SK-N-SH (cell line): ENCODE measurements around the gene STK38. TPM values are rescaled to one million over a fixed set of nuclear protein-coding genes. Genes with fewer than 3 reads are reported as not detected.

Source experiments
- CTCF ChIA-PET: fragments of 300-600, 350-600 bp; formaldehyde crosslinking; extraction: SDS; loops from one replicate; lab custom pipeline; 2021; lab: Yijun Ruan, JAX
- POLR2A ChIA-PET: fragments of 350-600 bp; sonication (Branson Sonifier 250); formaldehyde crosslinking; extraction: SDS; loops from one replicate; lab custom pipeline; 2020; ENCODE audit warnings: antibody characterized with exemption, inconsistent platforms; lab: Yijun Ruan, JAX
- DNase-seq: peaks from one replicate; pipeline ENCODE4 v3.0.0; 2012
- H2AFZ ChIP-seq: fragments of 200-600 bp; sonication (generic); 2 replicates; pipeline ENCODE4 v1.8.1; 2016; ENCODE audit warnings: antibody characterized with exemption, mild to moderate bottlenecking, low read depth
- H3F3A ChIP-seq: fragments of 200-600 bp; sonication (generic); replicated peaks from 2 replicates; pipeline ENCODE3; 2016; ENCODE audit warnings: antibody characterized with exemption, mild to moderate bottlenecking; ENCODE audit not compliant: insufficient read depth
- H3K27ac ChIP-seq, 2 experiments: fragments of 200-500 bp in 1 of 2; fragments of 200-600 bp in 1 of 2; sonication (Bioruptor generic) in 1 of 2; sonication (generic), shearing (Covaris generic) in 1 of 2; 2 replicates each; pipeline versions ENCODE4 v1.5.1 to v1.6.1; 2014 to 2016; ENCODE audit warnings: low read depth in 2 of 2, inconsistent platforms in 1 of 2, low read length in 1 of 2, mild to moderate bottlenecking in 1 of 2, mixed read lengths in 1 of 2
- H3K27me3 ChIP-seq: fragments of 200-600 bp; sonication (generic), shearing (Covaris generic); 2 replicates; pipeline ENCODE4 v1.6.1; 2016; ENCODE audit warnings: mixed run types; ENCODE audit not compliant: insufficient read depth
- H3K36me3 ChIP-seq, 2 experiments: fragments of 200-500 bp in 1 of 2; fragments of 200-600 bp in 1 of 2; sonication (Bioruptor generic) in 1 of 2; sonication (generic) in 1 of 2; replicated peaks in 1 of 2; 2 replicates each; pipeline versions ENCODE3 to v1.5.1; 2014 to 2016; ENCODE audit warnings: low read length in 1 of 2, mild to moderate bottlenecking in 1 of 2; ENCODE audit not compliant: insufficient read depth in 2 of 2, control insufficient read depth in 1 of 2
- H3K4me1 ChIP-seq, 2 experiments: fragments of 200-500 bp in 1 of 2; fragments of 200-600 bp in 1 of 2; sonication (Bioruptor generic) in 1 of 2; sonication (generic), shearing (Covaris generic) in 1 of 2; 2 replicates each; pipeline versions ENCODE4 v1.5.1 to v1.6.1; 2014 to 2016; ENCODE audit warnings: low read depth in 1 of 2, low read length in 1 of 2, mixed run types in 1 of 2; ENCODE audit not compliant: insufficient read depth in 2 of 2, control insufficient read depth in 1 of 2
- H3K4me2 ChIP-seq: fragments of 200-600 bp; sonication (generic), shearing (Covaris generic); 2 replicates; pipeline ENCODE4 v1.6.1; 2017; ENCODE audit warnings: mixed run types
- H3K4me3 ChIP-seq, 2 experiments: fragments of 200-500 bp in 1 of 2; fragments of 200-600 bp in 1 of 2; sonication (Bioruptor generic) in 1 of 2; sonication (generic), shearing (Covaris generic) in 1 of 2; 2 replicates each; pipeline versions ENCODE4 v1.5.1 to v1.8.1; 2014 to 2016; ENCODE audit warnings: low read depth in 2 of 2, inconsistent platforms in 1 of 2, low read length in 1 of 2, mild to moderate bottlenecking in 1 of 2, mixed read lengths in 1 of 2, moderate library complexity in 1 of 2
- H3K79me2 ChIP-seq: fragments of 200-600 bp; sonication (generic); 2 replicates; pipeline ENCODE4 v1.8.1; 2017; ENCODE audit warnings: mild to moderate bottlenecking; ENCODE audit not compliant: insufficient read depth
- H3K9ac ChIP-seq: fragments of 200-600 bp; sonication (generic); 2 replicates; pipeline ENCODE4 v1.6.1; 2017; ENCODE audit warnings: mixed run types
- H3K9me2 ChIP-seq: fragments of 200-600 bp; sonication (generic); 2 replicates; pipeline ENCODE4 v1.6.1; 2017; ENCODE audit warnings: mixed run types
- H3K9me3 ChIP-seq: fragments of 200-600 bp; sonication (generic); 2 replicates; pipeline ENCODE4 v1.6.1; 2017; ENCODE audit warnings: mixed run types, mild to moderate bottlenecking, moderate library complexity
- H4K20me1 ChIP-seq: fragments of 200-600 bp; sonication (generic); 2 replicates; pipeline ENCODE4 v1.6.1; 2017; ENCODE audit warnings: mild to moderate bottlenecking, mixed run types; ENCODE audit not compliant: insufficient read depth
- ELF1 ChIP-seq: IDR thresholded peaks from 2 replicates; pipeline ENCODE4 v1.4.0; 2012
- EP300 ChIP-seq, 2 experiments: IDR thresholded peaks; 2 replicates each; pipeline versions ENCODE4 v1.4.0 to v1.6.1; 2012; ENCODE audit warnings: borderline replicate concordance in 1 of 2, low read depth in 1 of 2, low read length in 1 of 2
- FOXJ3 ChIP-seq: sonication (generic); formaldehyde crosslinking; IDR thresholded peaks from 2 replicates; pipeline ENCODE4 v1.5.1; 2020; ENCODE audit warnings: mild to moderate bottlenecking, missing genetic modification reagents
- FOXM1 ChIP-seq: IDR thresholded peaks from 2 replicates; pipeline ENCODE4 v1.4.0; 2012; ENCODE audit warnings: low read depth, mild to moderate bottlenecking
- GABPA ChIP-seq: IDR thresholded peaks from 2 replicates; pipeline ENCODE4 v1.4.0; 2012; ENCODE audit warnings: low read depth, mild to moderate bottlenecking
- GATA2 ChIP-seq: sonication (generic); formaldehyde crosslinking; IDR thresholded peaks from 2 replicates; pipeline ENCODE4 v1.5.0; 2020; ENCODE audit warnings: mild to moderate bottlenecking, missing genetic modification reagents
- IRF3 ChIP-seq: fragments of 150-350 bp; IDR thresholded peaks from 2 replicates; pipeline ENCODE4 v1.6.1; 2016; ENCODE audit warnings: mild to moderate bottlenecking, low read depth, low read length
- MAX ChIP-seq: IDR thresholded peaks from 2 replicates; pipeline ENCODE4 v1.4.0; 2012; ENCODE audit warnings: low read depth
- MEF2A ChIP-seq: IDR thresholded peaks from 2 replicates; pipeline ENCODE4 v1.4.0; 2012; ENCODE audit warnings: low read depth, borderline replicate concordance
- NRF1 ChIP-seq: IDR thresholded peaks from 2 replicates; pipeline ENCODE4 v1.6.1; 2012; ENCODE audit warnings: low read depth, mild to moderate bottlenecking, low read length
- POLR2AphosphoS5 ChIP-seq: IDR thresholded peaks from 2 replicates; pipeline ENCODE4 v1.6.1; 2012; ENCODE audit warnings: low read depth, low read length
- RFX5 ChIP-seq: IDR thresholded peaks from 2 replicates; pipeline ENCODE4 v1.6.1; 2012; ENCODE audit warnings: mild to moderate bottlenecking, improper control_type of control experiment, low read length
- RXRA ChIP-seq: IDR thresholded peaks from 2 replicates; pipeline ENCODE4 v1.4.0; 2012; ENCODE audit warnings: low read depth, mild to moderate bottlenecking, borderline replicate concordance
- SIN3A ChIP-seq: IDR thresholded peaks from 2 replicates; pipeline ENCODE4 v1.6.1; 2012; ENCODE audit warnings: low read depth, mild to moderate bottlenecking, low read length, moderate library complexity, borderline replicate concordance
- TCF12 ChIP-seq: IDR thresholded peaks from 2 replicates; pipeline ENCODE4 v1.4.0; 2012
- YY1 ChIP-seq: IDR thresholded peaks from 2 replicates; pipeline ENCODE4 v1.4.0; 2012; ENCODE audit warnings: low read depth, mild to moderate bottlenecking
- whole genome bisulfite sequencing: methylation state at CpG from one replicate; pipeline ENCODE4 v1.1.6; 2017; ENCODE audit warnings: low lambda C conversion rate; 5-methylcytosine and 5-hydroxymethylcytosine counted together
- polyA plus RNA-seq, 3 experiments: library from polyadenylated mRNA; depleted of rRNA; stranded (reverse); fragments of >200 nt; gene quantifications; 2 replicates each; pipeline ENCODE4 v1.2.3, GENCODE V29; 2012
- TF ChIP-seq, protein P1 (sequence below): IDR thresholded peaks from 2 replicates; pipeline ENCODE4 v1.6.1; 2012; ENCODE audit warnings: mild to moderate bottlenecking, low read depth, low read length, moderate library complexity
- TF ChIP-seq, protein P2 (sequence below): fragments of 150-350 bp; IDR thresholded peaks from 2 replicates; pipeline ENCODE4 v1.6.1; 2017; ENCODE audit warnings: antibody characterized with exemption, low read length, low read depth, borderline replicate concordance

STK38 gene
- polyA plus RNA-seq, 1 of the 3 experiments (the other 2 are of a cell fraction) = 10.2 TPM

DNA sequence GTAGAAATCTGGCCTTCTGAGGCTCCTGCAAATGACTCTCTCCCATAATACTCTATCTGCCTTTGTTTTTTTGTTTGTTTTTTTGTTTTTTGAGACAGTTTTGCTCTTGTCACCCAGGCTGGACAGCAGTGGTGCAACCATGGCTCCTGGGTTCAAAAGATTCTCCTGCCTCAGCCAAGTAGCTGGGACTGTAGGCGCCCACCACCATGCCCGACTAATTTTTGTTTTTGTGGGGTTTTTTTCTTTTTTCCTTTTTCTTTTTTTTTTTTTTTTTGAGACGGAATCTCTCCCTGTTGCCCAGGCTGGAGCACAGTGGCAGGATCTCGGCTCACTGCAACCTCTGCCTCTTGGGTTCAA lies 16.6 kb upstream of the STK38 start (continued):
- TF ChIP-seq, protein P1, sequence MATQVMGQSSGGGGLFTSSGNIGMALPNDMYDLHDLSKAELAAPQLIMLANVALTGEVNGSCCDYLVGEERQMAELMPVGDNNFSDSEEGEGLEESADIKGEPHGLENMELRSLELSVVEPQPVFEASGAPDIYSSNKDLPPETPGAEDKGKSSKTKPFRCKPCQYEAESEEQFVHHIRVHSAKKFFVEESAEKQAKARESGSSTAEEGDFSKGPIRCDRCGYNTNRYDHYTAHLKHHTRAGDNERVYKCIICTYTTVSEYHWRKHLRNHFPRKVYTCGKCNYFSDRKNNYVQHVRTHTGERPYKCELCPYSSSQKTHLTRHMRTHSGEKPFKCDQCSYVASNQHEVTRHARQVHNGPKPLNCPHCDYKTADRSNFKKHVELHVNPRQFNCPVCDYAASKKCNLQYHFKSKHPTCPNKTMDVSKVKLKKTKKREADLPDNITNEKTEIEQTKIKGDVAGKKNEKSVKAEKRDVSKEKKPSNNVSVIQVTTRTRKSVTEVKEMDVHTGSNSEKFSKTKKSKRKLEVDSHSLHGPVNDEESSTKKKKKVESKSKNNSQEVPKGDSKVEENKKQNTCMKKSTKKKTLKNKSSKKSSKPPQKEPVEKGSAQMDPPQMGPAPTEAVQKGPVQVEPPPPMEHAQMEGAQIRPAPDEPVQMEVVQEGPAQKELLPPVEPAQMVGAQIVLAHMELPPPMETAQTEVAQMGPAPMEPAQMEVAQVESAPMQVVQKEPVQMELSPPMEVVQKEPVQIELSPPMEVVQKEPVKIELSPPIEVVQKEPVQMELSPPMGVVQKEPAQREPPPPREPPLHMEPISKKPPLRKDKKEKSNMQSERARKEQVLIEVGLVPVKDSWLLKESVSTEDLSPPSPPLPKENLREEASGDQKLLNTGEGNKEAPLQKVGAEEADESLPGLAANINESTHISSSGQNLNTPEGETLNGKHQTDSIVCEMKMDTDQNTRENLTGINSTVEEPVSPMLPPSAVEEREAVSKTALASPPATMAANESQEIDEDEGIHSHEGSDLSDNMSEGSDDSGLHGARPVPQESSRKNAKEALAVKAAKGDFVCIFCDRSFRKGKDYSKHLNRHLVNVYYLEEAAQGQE = no peak
- no peak for TF ChIP-seq POLR2AphosphoS5
- TF ChIP-seq, all 33 proteins: peak for 0

- POLR2A ChIA-PET = no interaction called here
- no peak overlapping the region for H2AFZ ChIP-seq
- CTCF ChIA-PET = interaction anchor here (1.7 kb wide), 1 partner anchor 76 kb away, joined by 3 read pairs; no protein-coding TSS in a partner anchor
Measured at GRCh38 chr6:36563237-36563927, 16.1 kb upstream of the STK38 start.

More at GRCh38 chr6:36563237-36563927, 16.1 kb upstream of the STK38 start:
- no peaks in the 10 kb centered on the region for H3K79me2 ChIP-seq
- no peak overlapping the region for H3K4me2 ChIP-seq
- TF ChIP-seq ELF1 (no peak), EP300 (IDR thresholded peaks at IDR 0.05; ENCODE audit: borderline replicate concordance in 1 of 2, low read depth in 1 of 2, low read length in 1 of 2) (no peak), IRF3 (no peak), RFX5 (no peak), FOXM1 (no peak), SIN3A (no peak), GATA2 (no peak), TCF12 (no peak), FOXJ3 (CRISPR knock-in tag) (no peak), RXRA (no peak), GABPA (no peak), MEF2A (no peak), NRF1 (no peak), MAX (no peak), YY1 (no peak), POLR2AphosphoS5 (no peak)
- TF ChIP-seq, protein P2, sequence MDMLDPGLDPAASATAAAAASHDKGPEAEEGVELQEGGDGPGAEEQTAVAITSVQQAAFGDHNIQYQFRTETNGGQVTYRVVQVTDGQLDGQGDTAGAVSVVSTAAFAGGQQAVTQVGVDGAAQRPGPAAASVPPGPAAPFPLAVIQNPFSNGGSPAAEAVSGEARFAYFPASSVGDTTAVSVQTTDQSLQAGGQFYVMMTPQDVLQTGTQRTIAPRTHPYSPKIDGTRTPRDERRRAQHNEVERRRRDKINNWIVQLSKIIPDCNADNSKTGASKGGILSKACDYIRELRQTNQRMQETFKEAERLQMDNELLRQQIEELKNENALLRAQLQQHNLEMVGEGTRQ = no peak
- no peaks in the 10 kb centered on the region for H3K27me3 ChIP-seq
- H3K4me3 ChIP-seq = no peak overlapping the region
- no peaks in the 10 kb centered on the region for H3K9me3 ChIP-seq
- H3K36me3 ChIP-seq = no peaks in the 10 kb centered on the region
- no peaks in the 10 kb centered on the region for H3K9me2 ChIP-seq
- DNase-seq = no peak
- no peaks in the 10 kb centered on the region for H4K20me1 ChIP-seq
- no peaks in the 10 kb centered on the region for H3K4me1 ChIP-seq
- no peaks in the 10 kb centered on the region for H3F3A ChIP-seq
- no peak overlapping the region for H3K27ac ChIP-seq
- WGBS = 82% methylated on average over 3 of the region's 3 CpGs
- no peak overlapping the region for H3K9ac ChIP-seq
